Esophagus muscularis mucosa (tissue), 3 donors: ENCODE measurements around the gene ZC3H15.

Experiments used
- CTCF ChIP-seq, 3 experiments: fragments of 200-600 bp in 2 of 3; fragments of 450-650 bp in 1 of 3; sonication (generic) in 2 of 3; IDR thresholded peaks; one replicate each; pipeline ENCODE4 v1.5.1; 2017 to 2019; ENCODE audit warnings: antibody characterized with exemption in 3 of 3, mild to moderate bottlenecking in 2 of 3, moderate library complexity in 1 of 3
- POLR2A ChIP-seq: fragments of 450-650 bp; IDR thresholded peaks from one replicate; pipeline ENCODE4 v1.6.1; 2017; ENCODE audit warnings: antibody characterized with exemption, moderate library complexity, mild to moderate bottlenecking, low read depth

GRCh38 chr2:186486651-186487647 is 889 bp downstream of the ZC3H15 start:
- TF ChIP-seq CTCF (IDR thresholded peaks at IDR 0.05) (no peak), POLR2A (no peak)
